Keratinocyte (primary cell): Measurements from ENCODE around the gene TSPEAR. TPM values are rescaled to one million over a fixed set of nuclear protein-coding genes. Genes with fewer than 3 reads are reported as not detected.

Experiments used
- DNase-seq: peaks from one replicate; pipeline ENCODE4 v3.0.0-alpha.2; 2011; ENCODE audit warnings: low read depth, missing footprints, low spot score
- FAIRE-seq: peaks from 2 replicates; lab custom pipeline; 2011; peaks lifted over from hg19 to GRCh38; lab: Jason Lieb, UNC
- H2AFZ ChIP-seq: 2 replicates; pipeline ENCODE4 v1.6.0; 2012; ENCODE audit warnings: low read length, control low read depth, inconsistent platforms; ENCODE audit not compliant: control insufficient read depth
- H3K27ac ChIP-seq: 2 replicates; pipeline ENCODE4 v1.5.1; 2011; ENCODE audit warnings: low read length; ENCODE audit not compliant: control insufficient read depth, insufficient read depth
- H3K27me3 ChIP-seq: 3 replicates; pipeline ENCODE4 v1.6.0; 2011; ENCODE audit warnings: low read length; ENCODE audit not compliant: control insufficient read depth, insufficient read depth; ENCODE audit errors: extremely low read depth
- H3K36me3 ChIP-seq, 2 experiments: 2 replicates in 1 of 2; 3 replicates in 1 of 2; pipeline ENCODE4 v1.5.1; 2011; ENCODE audit warnings: low read length in 2 of 2, mild to moderate bottlenecking in 1 of 2; ENCODE audit not compliant: control insufficient read depth in 2 of 2, insufficient read depth in 2 of 2; ENCODE audit errors: extremely low read depth in 1 of 2
- H3K4me1 ChIP-seq: 3 replicates; pipeline ENCODE4 v1.5.1; 2011; ENCODE audit warnings: low read length; ENCODE audit not compliant: control insufficient read depth, insufficient read depth; ENCODE audit errors: extremely low read depth
- H3K4me2 ChIP-seq: 3 replicates; pipeline ENCODE4 v1.6.0; 2011; ENCODE audit warnings: low read depth, low read length; ENCODE audit not compliant: control insufficient read depth, insufficient read depth; ENCODE audit errors: extremely low read depth
- H3K4me3 ChIP-seq, 3 experiments: fragments of 200-600 bp in 1 of 3; sonication (generic) in 1 of 3; 2 replicates in 2 of 3; 3 replicates in 1 of 3; pipeline ENCODE4 v1.5.1; 2011 to 2016; ENCODE audit warnings: low read length in 3 of 3, mild to moderate bottlenecking in 3 of 3, control low read depth in 2 of 3, inconsistent platforms in 1 of 3, low read depth in 1 of 3, mixed read lengths in 1 of 3, mixed run types in 1 of 3, moderate library complexity in 1 of 3; ENCODE audit not compliant: control insufficient read depth in 2 of 3, insufficient read depth in 2 of 3; ENCODE audit errors: extremely low read depth in 1 of 3
- H3K79me2 ChIP-seq: 2 replicates; pipeline ENCODE4 v1.6.0; 2012; ENCODE audit warnings: low read length; ENCODE audit not compliant: control insufficient read depth, insufficient read depth
- H3K9ac ChIP-seq: 3 replicates; pipeline ENCODE4 v1.6.0; 2011; ENCODE audit warnings: low read length; ENCODE audit not compliant: control insufficient read depth, insufficient read depth; ENCODE audit errors: extremely low read depth
- H3K9me1 ChIP-seq: 3 replicates; pipeline ENCODE4 v1.6.0; 2011; ENCODE audit warnings: low read length; ENCODE audit not compliant: control insufficient read depth, insufficient read depth; ENCODE audit errors: extremely low read depth
- H3K9me3 ChIP-seq: 2 replicates; pipeline ENCODE4 v1.5.1; 2012; ENCODE audit warnings: low read depth, low read length; ENCODE audit not compliant: control insufficient read depth
- H4K20me1 ChIP-seq: 3 replicates; pipeline ENCODE4 v1.6.0; 2011; ENCODE audit warnings: low read length; ENCODE audit not compliant: control insufficient read depth, insufficient read depth; ENCODE audit errors: extremely low read depth
- CTCF ChIP-seq, 3 experiments: IDR thresholded peaks in 1 of 3; conservative IDR thresholded peaks in 1 of 3; optimal IDR thresholded peaks in 1 of 3; 2 replicates in 2 of 3; 3 replicates in 1 of 3; pipeline versions ENCODE3 to v1.5.1; 2011; ENCODE audit warnings: low read length in 3 of 3, mild to moderate bottlenecking in 3 of 3, moderate library complexity in 2 of 3, control low read depth in 1 of 3, inconsistent platforms in 1 of 3; ENCODE audit not compliant: insufficient read depth in 2 of 3; ENCODE audit errors: extremely low read depth in 1 of 3
- EZH2 ChIP-seq: IDR thresholded peaks from one replicate; pipeline ENCODE4 v1.6.1; 2012; ENCODE audit warnings: inconsistent platforms, mild to moderate bottlenecking, low read length, moderate library complexity
- dilution Hi-C: fragments of 300-500 bp; cut with MboI; formaldehyde crosslinking; loops from one replicate; pipeline ENCODE4 v1.7.0; 2020; ENCODE audit warnings: low sequenced_read_pairs; ENCODE audit not compliant: extremely low pct_ligation_motif_present
- polyA plus RNA-seq, 5 experiments: library from polyadenylated mRNA; depleted of rRNA in 3 of 5; stranded (reverse) in 3 of 5; stranded (forward) in 1 of 5; unstranded in 1 of 5; fragments of >200 nt; gene quantifications; 1 replicate in 1 of 5; 2 replicates in 3 of 5; 3 replicates in 1 of 5; pipeline versions ENCODE4 v1.2.1 to v1.2.3, GENCODE V29; 2011 to 2012; ENCODE audit warnings: missing spikeins in 2 of 5, low read depth in 1 of 5, low replicate concordance in 1 of 5

The TSPEAR gene
- polyA plus RNA-seq, 1 donor (not counting 4 experiments of a cell fraction or from before 2014, with no cell fraction given) = 0.12 TPM

- FAIRE-seq (no peak), DNase-seq (no peak)
- Histone ChIP-seq H2AFZ (no peak overlapping the region), H3K9ac (no peak overlapping the region), H3K36me3 (no peaks in the 10 kb centered on the region), H3K9me3 (no peaks in the 10 kb centered on the region), H3K4me3 (no peak overlapping the region), H3K27ac (no peak overlapping the region), H3K4me2 (no peak overlapping the region), H3K4me1 (no peaks in the 10 kb centered on the region), H3K79me2 (no peaks in the 10 kb centered on the region), H4K20me1 (no peaks in the 10 kb centered on the region), H3K9me1 (no peaks in the 10 kb centered on the region), H3K27me3 (no peaks in the 10 kb centered on the region)
- dilution Hi-C loops = no loop called here
- no peak for TF ChIP-seq CTCF (optimal IDR thresholded peaks at IDR 0.05 in 1 of 3, IDR thresholded peaks at IDR 0.05 in 1 of 3, conservative IDR thresholded peaks at IDR 0.05 in 1 of 3; ENCODE audit: extremely low read depth in 1 of 3, insufficient read depth in 2 of 3, low read length in 3 of 3)
- no peak for TF ChIP-seq EZH2
These were observed 252.2 kb downstream of the TSPEAR start for GRCh38 chr21:44458971-44459711.

- no peaks in the 10 kb centered on the region for H3K9me3 ChIP-seq
- dilution Hi-C loops = no loop called here
- no peaks in the 10 kb centered on the region for H3K79me2 ChIP-seq
- H3K4me2 ChIP-seq = no peak overlapping the region
- no peaks in the 10 kb centered on the region for H4K20me1 ChIP-seq
- no peak overlapping the region for H3K9ac ChIP-seq
- no peak for DNase-seq
- H3K4me3 ChIP-seq = no peak overlapping the region
- H3K4me1 ChIP-seq = no peaks in the 10 kb centered on the region
- FAIRE-seq = no peak
- H3K27me3 ChIP-seq = peaks cover 2% of the 10 kb centered on the region
- no peak overlapping the region for H2AFZ ChIP-seq
- TF ChIP-seq CTCF (optimal IDR thresholded peaks at IDR 0.05 in 1 of 3, IDR thresholded peaks at IDR 0.05 in 1 of 3, conservative IDR thresholded peaks at IDR 0.05 in 1 of 3; ENCODE audit: extremely low read depth in 1 of 3, insufficient read depth in 2 of 3, low read length in 3 of 3) = no peak
- no peak for TF ChIP-seq EZH2
- H3K36me3 ChIP-seq = no peaks in the 10 kb centered on the region
- H3K27ac ChIP-seq = no peak overlapping the region
- H3K9me1 ChIP-seq = no peaks in the 10 kb centered on the region
These were observed 254.2 kb downstream of the TSPEAR start for GRCh38 chr21:44456915-44457736.
